ENCODE measurements around the gene TOMM20L. TPM values are rescaled to one million over a fixed set of nuclear protein-coding genes. Genes with fewer than 3 reads are reported as not detected.

The TOMM20L gene
- total and polyA plus RNA-seq, 12 donors: not detected

GRCh38 chr14:58398495-58398894, 2.8 kb downstream of the TOMM20L start:
- intact Hi-C loops (cut with DNase I): loop anchor here in 3 of 10 donors (5.0 to 10.0 kb wide), 3 partner anchors 284 to 294 kb away; no protein-coding TSS in a partner anchor
- Histone ChIP-seq H3K9me3 (no peaks in the 10 kb centered on the region), H3K27ac (no peak overlapping the region), H3K36me3 (no peaks in the 10 kb centered on the region), H3K4me1 (peaks cover 0 to 13% (median 5%) of the 10 kb centered on the region in 9 donors), H3K27me3 (no peaks in the 10 kb centered on the region), H3K4me3 (no peak overlapping the region)
- DNase-seq (no peak), ATAC-seq (no peak)
- no peak for TF ChIP-seq CTCF (IDR thresholded peaks at IDR 0.05)

GRCh38 chr14:58398895-58399294, 3.2 kb downstream of the TOMM20L start:
- no peak for TF ChIP-seq CTCF (IDR thresholded peaks at IDR 0.05)
- Histone ChIP-seq H3K4me3 (no peak overlapping the region), H3K27me3 (no peaks in the 10 kb centered on the region), H3K9me3 (no peaks in the 10 kb centered on the region), H3K4me1 (peaks cover 0 to 13% (median 5%) of the 10 kb centered on the region in 9 donors), H3K27ac (no peak overlapping the region), H3K36me3 (no peaks in the 10 kb centered on the region)
- WGBS, 2 donors: 89 to 93% methylated on average over 3 of the region's 3 CpGs
- intact Hi-C loops (cut with DNase I): loop anchor here in 3 of 10 donors (5.0 to 10.0 kb wide), 3 partner anchors 284 to 294 kb away; no protein-coding TSS in a partner anchor
- no peak for DNase-seq
- no peak for ATAC-seq

- intact Hi-C loops (cut with DNase I): no loop called here
- ATAC-seq: no peak
- Histone ChIP-seq H3K4me1 (peaks cover 0 to 3% (median 0%) of the 10 kb centered on the region in 9 donors), H3K27ac (no peak overlapping the region), H3K9me3 (no peaks in the 10 kb centered on the region), H3K27me3 (no peaks in the 10 kb centered on the region), H3K36me3 (peaks cover 0 to 6% (median 0%) of the 10 kb centered on the region in 9 donors), H3K4me3 (no peak overlapping the region)
- 89 to 93% methylated on average over 3 of the region's 3 CpGs for WGBS, 2 donors
- no peak for TF ChIP-seq CTCF (IDR thresholded peaks at IDR 0.05)
- DNase-seq: no peak
Measured at GRCh38 chr14:58401587-58401986, 5.9 kb downstream of the TOMM20L start.

- no peak overlapping the region for H3K4me3 ChIP-seq
- peaks cover 0 to 72% (median 28%) of the 10 kb centered on the region in 9 donors for H3K36me3 ChIP-seq
- TF ChIP-seq CTCF (IDR thresholded peaks at IDR 0.05): no peak
- no peak for ATAC-seq
- H3K27ac ChIP-seq: no peak overlapping the region
- H3K4me1 ChIP-seq: no peaks in the 10 kb centered on the region
- H3K27me3 ChIP-seq: no peaks in the 10 kb centered on the region
- no peak for DNase-seq
- no peaks in the 10 kb centered on the region for H3K9me3 ChIP-seq
- WGBS, 2 donors: 87 to 94% methylated on average over 3 of the region's 3 CpGs
- intact Hi-C loops (cut with DNase I): no loop called here
Measured at GRCh38 chr14:58408681-58409215, 13.0 kb downstream of the TOMM20L start.

Data from heart right ventricle (tissue), 16 donors.